Psoas muscle (tissue), 8 donors: Measurements from ENCODE around the gene SH3D21. TPM values are rescaled to one million over a fixed set of nuclear protein-coding genes. Genes with fewer than 3 reads are reported as not detected.

Experiments
- ATAC-seq, 4 donors: fragments of 200-7000 bp; cut with Tn5 transposase; one replicate each; pipeline ENCODE4 v1.9.1; 2020; ENCODE audit warnings: moderate library complexity in 3 of 4, mild to moderate bottlenecking in 2 of 4
- DNase-seq, 2 donors: peaks; one replicate each; pipeline ENCODE4 v3.0.0-alpha.2; 2020
- H3K27ac ChIP-seq: fragments of 200-600 bp; one replicate; pipeline ENCODE4 v1.8.0; 2022
- H3K27me3 ChIP-seq, 3 donors: fragments of 200-600 bp in 1 of 3; one replicate each; pipeline versions ENCODE4 v1.6.1 to v1.8.0; 2013 to 2022; ENCODE audit warnings: low read length in 2 of 3, mild to moderate bottlenecking in 2 of 3, moderate library complexity in 1 of 3; ENCODE audit not compliant: insufficient read depth in 3 of 3
- H3K36me3 ChIP-seq, 2 donors: fragments of 200-600 bp in 1 of 2; one replicate each; pipeline versions ENCODE4 v1.6.1 to v1.8.0; 2013 to 2022; ENCODE audit warnings: low read depth in 1 of 2, mild to moderate bottlenecking in 1 of 2, moderate library complexity in 1 of 2; ENCODE audit not compliant: insufficient read depth in 1 of 2
- H3K4me1 ChIP-seq: fragments of 200-600 bp; one replicate; pipeline ENCODE4 v1.8.0; 2022
- H3K4me3 ChIP-seq: fragments of 200-600 bp; one replicate; pipeline ENCODE4 v1.8.0; 2022; ENCODE audit warnings: mild to moderate bottlenecking
- H3K9me3 ChIP-seq: fragments of 200-600 bp; one replicate; pipeline ENCODE4 v1.8.0; 2022
- WGBS, 3 donors: extraction: QIAGEN DNeasy Blood & Tissue Kit; methylation state at CpG; one replicate each; pipeline versions ENCODE4 v1.1.6 to v1.1.7; 2013; 5-methylcytosine and 5-hydroxymethylcytosine counted together
- intact Hi-C, 2 donors: fragments of 100-400 bp; cut with DNase I; formaldehyde crosslinking; loops; one replicate each; pipeline versions ENCODE4 v1.11.0 to v1.14.2; 2022
- polyA plus RNA-seq, 3 donors: library from polyadenylated mRNA; stranded (reverse); fragments of 200-250 nt; gene quantifications; one replicate each; pipeline ENCODE4 v1.2.3, GENCODE V29; 2013
- total RNA-seq, 4 donors: library from RNA; stranded (reverse); fragmentation: NEBNext Ultra II Directional in 2 of 4; extraction: Animal tissue kit (Norgen Biotek cat#: 25700) in 2 of 4; gene quantifications; one replicate each; pipeline versions ENCODE4 v1.2.1 to v1.2.4, GENCODE V29; 2021 to 2023
- TF ChIP-seq, protein P1 (sequence below): fragments of 200-600 bp; IDR thresholded peaks from one replicate; pipeline ENCODE4 v1.8.0; 2022; ENCODE audit warnings: antibody characterized with exemption
- donor health status: healthy with polysubstance abuse.
- donor health status: DM: no; HTN: no; CAD: no; lungs with moderate emphysema.
- donor health status: Bipolar disorder and iron deficiency.
- donor health status: healthy.
- donor health status: DM: yes; HTN: yes; CAD: no.
- donor health status: DM: no; HTN: no; CAD: no.
- donor health status: DM: no; HTN: no; CAD: no.
- donor health status: DM: yes; HTN: yes; CAD: no.

SH3D21 gene
- total and polyA plus RNA-seq, 7 donors: 0.36 to 1.1 (median 0.88) TPM

- DNase-seq (peak in 1 of 2 donors; percentile 45), ATAC-seq (peak in 3 of 4 donors; percentile 23 to 47 (median 25))
- peaks cover 56% of the 10 kb centered on the region for H3K4me1 ChIP-seq
- H3K27me3 ChIP-seq: no peaks in the 10 kb centered on the region
- peak overlapping the region; percentile 82 for H3K27ac ChIP-seq
- peaks cover 11 to 95% of the 10 kb centered on the region in 2 donors for H3K36me3 ChIP-seq
- H3K4me3 ChIP-seq: no peak overlapping the region
- no peaks in the 10 kb centered on the region for H3K9me3 ChIP-seq
- 45 to 55% (median 54%) methylated on average over 7 of the region's 7 CpGs for WGBS, 3 donors
- TF ChIP-seq, protein P1, sequence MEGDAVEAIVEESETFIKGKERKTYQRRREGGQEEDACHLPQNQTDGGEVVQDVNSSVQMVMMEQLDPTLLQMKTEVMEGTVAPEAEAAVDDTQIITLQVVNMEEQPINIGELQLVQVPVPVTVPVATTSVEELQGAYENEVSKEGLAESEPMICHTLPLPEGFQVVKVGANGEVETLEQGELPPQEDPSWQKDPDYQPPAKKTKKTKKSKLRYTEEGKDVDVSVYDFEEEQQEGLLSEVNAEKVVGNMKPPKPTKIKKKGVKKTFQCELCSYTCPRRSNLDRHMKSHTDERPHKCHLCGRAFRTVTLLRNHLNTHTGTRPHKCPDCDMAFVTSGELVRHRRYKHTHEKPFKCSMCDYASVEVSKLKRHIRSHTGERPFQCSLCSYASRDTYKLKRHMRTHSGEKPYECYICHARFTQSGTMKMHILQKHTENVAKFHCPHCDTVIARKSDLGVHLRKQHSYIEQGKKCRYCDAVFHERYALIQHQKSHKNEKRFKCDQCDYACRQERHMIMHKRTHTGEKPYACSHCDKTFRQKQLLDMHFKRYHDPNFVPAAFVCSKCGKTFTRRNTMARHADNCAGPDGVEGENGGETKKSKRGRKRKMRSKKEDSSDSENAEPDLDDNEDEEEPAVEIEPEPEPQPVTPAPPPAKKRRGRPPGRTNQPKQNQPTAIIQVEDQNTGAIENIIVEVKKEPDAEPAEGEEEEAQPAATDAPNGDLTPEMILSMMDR: no peak
- intact Hi-C loops: no loop called here
Observed at GRCh38 chr1:36349241-36349671, 43.1 kb downstream of the SH3D21 start.

DNA sequence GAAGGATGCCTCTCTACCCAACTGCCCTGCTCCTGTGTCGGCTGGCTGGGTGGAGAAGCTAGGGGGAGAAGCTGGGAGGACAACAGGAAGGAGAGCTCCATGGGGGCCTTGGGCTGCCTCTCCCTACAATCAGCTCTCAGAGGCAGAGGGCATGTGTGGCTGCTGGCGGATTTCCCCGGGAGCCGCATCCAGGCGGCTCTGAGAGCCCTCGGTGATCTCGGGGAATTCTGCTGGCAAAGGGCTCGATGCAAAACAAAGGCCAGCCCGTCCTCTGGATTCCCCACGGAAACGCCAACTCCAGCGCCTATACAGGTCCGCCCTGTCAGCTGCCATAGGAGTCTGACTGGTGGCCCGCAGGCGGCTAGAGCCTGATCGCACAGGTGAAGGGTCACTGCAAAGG, 43.7 kb downstream of the SH3D21 start:
- Histone ChIP-seq H3K4me1 (peaks cover 50% of the 10 kb centered on the region), H3K4me3 (no peak overlapping the region), H3K27ac (peak overlapping the region; percentile 82), H3K27me3 (no peaks in the 10 kb centered on the region), H3K36me3 (peaks cover 11 to 95% of the 10 kb centered on the region in 2 donors), H3K9me3 (no peaks in the 10 kb centered on the region)
- TF ChIP-seq, protein P1: no peak
- WGBS, 3 donors: 48 to 61% (median 58%) methylated on average over 16 of the region's 16 CpGs
- no peak for ATAC-seq
- DNase-seq: peak in 1 of 2 donors; percentile 46
- intact Hi-C loops: no loop called here

GRCh38 chr1:36350659-36351226, 44.6 kb downstream of the SH3D21 start:
- peaks cover 41% of the 10 kb centered on the region for H3K4me1 ChIP-seq
- H3K27ac ChIP-seq: peak overlapping the region; percentile 82
- ATAC-seq (peak; percentile 56 to 88 (median 69)), DNase-seq (no peak)
- H3K4me3 ChIP-seq: no peak overlapping the region
- intact Hi-C loops: no loop called here
- H3K27me3 ChIP-seq: no peaks in the 10 kb centered on the region
- H3K36me3 ChIP-seq: peaks cover 11 to 95% of the 10 kb centered on the region in 2 donors
- TF ChIP-seq, protein P1: no peak
- 27 to 46% (median 35%) methylated on average over 13 of the region's 13 CpGs for WGBS, 3 donors
- H3K9me3 ChIP-seq: no peaks in the 10 kb centered on the region

DNA sequence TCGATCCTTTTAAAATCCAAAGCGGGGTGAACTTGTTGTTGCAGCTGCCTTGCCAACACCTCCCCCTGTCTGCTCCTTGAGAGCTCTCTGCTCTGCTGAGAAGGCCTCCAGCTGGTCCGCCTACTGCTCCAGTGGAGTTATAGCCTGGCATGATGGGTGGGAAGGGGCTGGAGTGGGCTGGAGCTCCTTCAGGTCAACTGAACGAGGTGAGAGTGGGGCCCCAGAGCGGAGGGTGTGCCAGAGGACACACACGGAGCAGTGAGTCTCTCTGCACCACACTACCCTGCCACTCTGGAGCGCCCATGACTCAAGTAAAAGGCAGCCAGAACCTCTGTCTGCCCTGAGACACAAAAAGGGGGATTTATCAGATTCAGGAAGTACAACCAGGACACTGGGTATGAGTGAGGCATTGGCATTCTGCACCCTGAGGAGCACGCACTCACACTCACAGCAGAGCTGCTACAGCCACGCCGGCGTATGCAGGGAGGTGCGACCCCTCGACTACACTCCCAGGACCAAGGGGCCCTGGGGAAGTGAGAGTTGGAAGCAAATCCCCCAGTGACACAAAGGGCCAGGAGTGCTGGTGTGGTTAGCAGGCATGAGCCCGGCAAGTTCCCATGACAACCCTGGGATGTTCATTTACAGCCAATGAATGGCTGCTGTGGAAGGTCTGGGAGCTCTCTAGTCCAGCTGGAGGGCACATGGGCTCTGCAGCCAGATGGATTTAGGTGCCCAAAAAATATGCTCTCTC, 45.2 kb downstream of the SH3D21 start:
- H3K27me3 ChIP-seq: no peaks in the 10 kb centered on the region
- DNase-seq (no peak), ATAC-seq (peak; percentile 26 to 57 (median 39))
- peaks cover 11 to 96% of the 10 kb centered on the region in 2 donors for H3K36me3 ChIP-seq
- 52 to 66% (median 60%) methylated on average over 14 of the region's 14 CpGs for WGBS, 3 donors
- TF ChIP-seq, protein P1: no peak
- H3K27ac ChIP-seq: peak overlapping the region; percentile 82
- intact Hi-C loops: no loop called here
- peaks cover 39% of the 10 kb centered on the region for H3K4me1 ChIP-seq
- H3K4me3 ChIP-seq: no peak overlapping the region
- no peaks in the 10 kb centered on the region for H3K9me3 ChIP-seq
